Upper lobe of left lung (tissue), 6 donors: ENCODE results near the gene OTUD4. TPM values are rescaled to one million over a fixed set of nuclear protein-coding genes. Genes with fewer than 3 reads are reported as not detected.

Experiments
- ATAC-seq, 2 donors: fragments of 200-7000 bp; cut with Tn5 transposase; one replicate each; pipeline ENCODE4 v1.9.1; 2022; ENCODE audit warnings: mild to moderate bottlenecking in 2 of 2, moderate library complexity in 2 of 2; ENCODE audit not compliant: low FRiP score in 2 of 2
- DNase-seq, 2 donors: peaks; one replicate each; pipeline ENCODE4 v3.0.0-alpha.2; 2019 to 2020
- H3K27ac ChIP-seq, 4 donors: fragments of 200-600 bp; sonication (generic); one replicate each; pipeline ENCODE4 v1.5.1; 2016 to 2019
- H3K27me3 ChIP-seq, 4 donors: fragments of 200-600 bp; sonication (generic); one replicate each; pipeline ENCODE4 v1.5.1; 2017 to 2019
- H3K36me3 ChIP-seq, 4 donors: fragments of 200-600 bp; sonication (generic); one replicate each; pipeline ENCODE4 v1.5.1; 2016 to 2019
- H3K4me1 ChIP-seq, 4 donors: fragments of 200-600 bp; sonication (generic); one replicate each; pipeline ENCODE4 v1.5.1; 2018 to 2019
- H3K4me3 ChIP-seq, 4 donors: fragments of 200-600 bp; sonication (generic); one replicate each; pipeline ENCODE4 v1.5.1; 2017 to 2019; ENCODE audit warnings: mild to moderate bottlenecking in 2 of 4, moderate library complexity in 1 of 4
- H3K9me3 ChIP-seq, 4 donors: fragments of 200-600 bp; sonication (generic); one replicate each; pipeline ENCODE4 v1.5.1; 2018 to 2019
- CTCF ChIP-seq, 6 experiments: fragments of 450-650 bp in 4 of 6; fragments of 200-600 bp in 2 of 6; sonication (generic) in 2 of 6; IDR thresholded peaks; one replicate each; pipeline ENCODE4 v1.5.1; 2016 to 2019; ENCODE audit warnings: antibody characterized with exemption in 6 of 6
- EP300 ChIP-seq, 4 donors: sonication (generic); formaldehyde crosslinking; IDR thresholded peaks; one replicate each; pipeline ENCODE4 v1.5.1; 2017; ENCODE audit warnings: antibody characterized with exemption in 4 of 4, control low read depth in 2 of 4
- POLR2A ChIP-seq, 4 donors: fragments of 450-650 bp; IDR thresholded peaks; one replicate each; pipeline ENCODE4 v1.5.1; 2016 to 2017; ENCODE audit warnings: antibody characterized with exemption in 4 of 4, mild to moderate bottlenecking in 2 of 4
- POLR2AphosphoS5 ChIP-seq, 2 donors: sonication (generic); formaldehyde crosslinking; IDR thresholded peaks; one replicate each; pipeline ENCODE4 v1.5.1; 2017; ENCODE audit warnings: antibody characterized with exemption in 2 of 2
- WGBS, 2 donors: methylation state at CpG; one replicate each; pipeline ENCODE4 v1.1.5; 2017 to 2018; 5-methylcytosine and 5-hydroxymethylcytosine counted together
- total RNA-seq, 6 donors: library from RNA; depleted of rRNA in 4 of 6; stranded (reverse); fragments of >200 nt in 4 of 6; gene quantifications; one replicate each; pipeline versions ENCODE4 v1.1.0 to v1.2.1, GENCODE V29; 2016 to 2021
- donor health status: DM: no; HTN: no; CAD: no; lungs with moderate emphysema.
- donor health status: DM: no; HTN: yes; CAD: no; lungs with severe emphysema.

OTUD4 gene
- total RNA-seq, 6 donors from 2014 or later, result 36.9 to 76.5 (median 40.3) TPM

- Histone ChIP-seq H3K27ac (peak overlapping the region; percentile 92), H3K27me3 (no peaks in the 10 kb centered on the region), H3K9me3 (peaks cover 0 to 3% (median 0%) of the 10 kb centered on the region in 4 donors), H3K4me1 (peaks cover 28 to 60% (median 29%) of the 10 kb centered on the region in 4 donors), H3K4me3 (peak overlapping the region; percentile 73 to 90 (median 84)), H3K36me3 (peaks cover 0 to 22% (median 6%) of the 10 kb centered on the region in 4 donors)
- WGBS, 2 donors, result 0 to 1% methylated on average over 7 to 9 of the region's 9 CpGs
- DNase-seq, result peak in 1 of 2 donors; percentile 50
- peak; percentile 50 to 75 for ATAC-seq
- TF ChIP-seq POLR2A (IDR thresholded peaks at IDR 0.05) (no peak), CTCF (IDR thresholded peaks at IDR 0.05) (no peak), POLR2AphosphoS5 (IDR thresholded peaks at IDR 0.05) (no peak), EP300 (IDR thresholded peaks at IDR 0.05) (no peak)
Measured at GRCh38 chr4:145098675-145099037, 81.7 kb downstream of the OTUD4 start.

- H3K27ac ChIP-seq, result peak within 1 kb of the TSS; percentile 92
- H3K4me3 ChIP-seq, result peak within 1 kb of the TSS; percentile 73 to 90 (median 84)
- 0% methylated on average over 35 to 66 of the region's 67 CpGs for WGBS, 2 donors
- peak in 3 of 4 donors; percentile 49 to 80 (median 72) for TF ChIP-seq POLR2A (IDR thresholded peaks at IDR 0.05)
- TF ChIP-seq CTCF (IDR thresholded peaks at IDR 0.05), result peak in 1 of 6 experiments; percentile 10
- no peak for TF ChIP-seq EP300 (IDR thresholded peaks at IDR 0.05)
- peak; percentile 94 to 95 for TF ChIP-seq POLR2AphosphoS5 (IDR thresholded peaks at IDR 0.05)
- H3K4me1 ChIP-seq, result peaks cover 28 to 57% (median 29%) of the 10 kb centered on the region in 4 donors
- peaks cover 0 to 27% (median 12%) of the 10 kb centered on the region in 4 donors for H3K36me3 ChIP-seq
- peaks cover 0 to 4% (median 0%) of the 10 kb centered on the region in 4 donors for H3K9me3 ChIP-seq
- peak; percentile 98 to 99 for ATAC-seq
- DNase-seq, result peak; percentile 96
- no peaks in the 10 kb centered on the region for H3K27me3 ChIP-seq
Measured at GRCh38 chr4:145097821-145098674, 82.3 kb downstream of the OTUD4 start, which contains the start of the genes ABCE1 and ANAPC10. TSS of gene ABCE1 (plus strand) at chr4:145098311. CDS start at chr4:145104413, 6,102 bp downstream. TSS of gene ANAPC10 (minus strand) at chr4:145098196. CDS start at chr4:145096099, 2,097 bp downstream.

GRCh38 chr4:145097331-145097820 is 83.0 kb downstream of the OTUD4 start:
- TF ChIP-seq POLR2A (IDR thresholded peaks at IDR 0.05) (no peak), POLR2AphosphoS5 (IDR thresholded peaks at IDR 0.05) (no peak), CTCF (IDR thresholded peaks at IDR 0.05) (no peak), EP300 (IDR thresholded peaks at IDR 0.05) (no peak)
- no peak for DNase-seq
- no peak for ATAC-seq
- H3K4me1 ChIP-seq, result peaks cover 28 to 52% (median 29%) of the 10 kb centered on the region in 4 donors
- WGBS, 2 donors, result 11 to 16% methylated on average over 10 of the region's 10 CpGs
- H3K9me3 ChIP-seq, result peaks cover 0 to 4% (median 0%) of the 10 kb centered on the region in 4 donors
- peak overlapping the region; percentile 73 to 90 (median 84) for H3K4me3 ChIP-seq
- no peaks in the 10 kb centered on the region for H3K27me3 ChIP-seq
- H3K27ac ChIP-seq, result peak overlapping the region; percentile 92
- H3K36me3 ChIP-seq, result peaks cover 0 to 34% (median 18%) of the 10 kb centered on the region in 4 donors

GRCh38 chr4:145093638-145094037 is 86.8 kb downstream of the OTUD4 start:
- no peak overlapping the region for H3K4me3 ChIP-seq
- no peak for TF ChIP-seq POLR2AphosphoS5 (IDR thresholded peaks at IDR 0.05)
- no peak for TF ChIP-seq EP300 (IDR thresholded peaks at IDR 0.05)
- no peak for TF ChIP-seq POLR2A (IDR thresholded peaks at IDR 0.05)
- H3K36me3 ChIP-seq, result peaks cover 0 to 51% (median 26%) of the 10 kb centered on the region in 4 donors
- ATAC-seq (no peak), DNase-seq (no peak)
- peaks cover 0 to 4% (median 0%) of the 10 kb centered on the region in 4 donors for H3K9me3 ChIP-seq
- no peaks in the 10 kb centered on the region for H3K27me3 ChIP-seq
- 67 to 91% methylated on average over 2 of the region's 2 CpGs for WGBS, 2 donors
- H3K4me1 ChIP-seq, result peaks cover 8 to 19% (median 13%) of the 10 kb centered on the region in 4 donors
- H3K27ac ChIP-seq, result no peak overlapping the region

- Histone ChIP-seq H3K36me3 (peaks cover 0 to 72% (median 28%) of the 10 kb centered on the region in 4 donors), H3K27me3 (no peaks in the 10 kb centered on the region), H3K27ac (no peak overlapping the region), H3K4me3 (no peak overlapping the region), H3K4me1 (no peaks in the 10 kb centered on the region), H3K9me3 (peaks cover 0 to 4% (median 0%) of the 10 kb centered on the region in 4 donors)
- no peak for ATAC-seq
- WGBS, 2 donors, result 82 to 91% methylated on average over 1 of the region's 1 CpG
- no peak for DNase-seq
- TF ChIP-seq EP300 (IDR thresholded peaks at IDR 0.05) (no peak), POLR2A (IDR thresholded peaks at IDR 0.05) (no peak), POLR2AphosphoS5 (IDR thresholded peaks at IDR 0.05) (no peak), CTCF (IDR thresholded peaks at IDR 0.05) (no peak)
Measured at GRCh38 chr4:145090380-145090779, 90.0 kb downstream of the OTUD4 start.
